Fibroblast of lung (primary cell): ENCODE data around the gene SCAF8. TPM values are rescaled to one million over a fixed set of nuclear protein-coding genes. Genes with fewer than 3 reads are reported as not detected.

Experiments
- DNase-seq, 2 donors: peaks; one replicate each; pipeline versions ENCODE4 v3.0.0 to v3.0.0-alpha.2; 2010; ENCODE audit warnings: low read depth in 2 of 2
- H2AFZ ChIP-seq: 2 replicates; pipeline ENCODE4 v1.5.1; 2012; ENCODE audit warnings: low read length, control low read depth, inconsistent platforms
- H3K27ac ChIP-seq: 2 replicates; pipeline ENCODE4 v1.5.1; 2011; ENCODE audit warnings: low read length, control low read depth; ENCODE audit not compliant: insufficient read depth
- H3K27me3 ChIP-seq: 2 replicates; pipeline ENCODE4 v1.5.1; 2011; ENCODE audit warnings: mild to moderate bottlenecking, low read length; ENCODE audit not compliant: control insufficient read depth, insufficient read depth
- H3K36me3 ChIP-seq: 2 replicates; pipeline ENCODE4 v1.5.1; 2011; ENCODE audit warnings: low read length; ENCODE audit not compliant: control insufficient read depth, insufficient read depth
- H3K4me1 ChIP-seq: 2 replicates; pipeline ENCODE4 v1.5.1; 2011; ENCODE audit warnings: low read length; ENCODE audit not compliant: control insufficient read depth, insufficient read depth; ENCODE audit errors: extremely low read depth
- H3K4me2 ChIP-seq: 2 replicates; pipeline ENCODE4 v1.5.1; 2011; ENCODE audit warnings: low read length, control low read depth; ENCODE audit not compliant: insufficient read depth; ENCODE audit errors: extremely low read depth
- H3K4me3 ChIP-seq, 4 experiments: fragments of 200-600 bp in 1 of 4; sonication (generic) in 1 of 4; replicated peaks in 1 of 4; 2 replicates each; pipeline ENCODE4 v1.5.1; 2011 to 2016; ENCODE audit warnings: low read length in 4 of 4, low read depth in 3 of 4, mild to moderate bottlenecking in 3 of 4, control low read depth in 2 of 4, inconsistent platforms in 1 of 4, mixed read lengths in 1 of 4; ENCODE audit not compliant: insufficient read depth in 1 of 4; ENCODE audit errors: control extremely low read depth in 1 of 4
- H3K79me2 ChIP-seq: 2 replicates; pipeline ENCODE4 v1.5.1; 2012; ENCODE audit warnings: mild to moderate bottlenecking, low read length, inconsistent platforms; ENCODE audit not compliant: control insufficient read depth, insufficient read depth
- H3K9ac ChIP-seq: 2 replicates; pipeline ENCODE4 v1.5.1; 2011; ENCODE audit warnings: mild to moderate bottlenecking, low read length, control low read depth; ENCODE audit not compliant: insufficient read depth
- H3K9me3 ChIP-seq: 2 replicates; pipeline ENCODE4 v1.5.1; 2012; ENCODE audit warnings: low read depth, low read length; ENCODE audit not compliant: control insufficient read depth, insufficient read depth
- H4K20me1 ChIP-seq: 2 replicates; pipeline ENCODE4 v1.5.1; 2011; ENCODE audit warnings: low read length; ENCODE audit not compliant: control insufficient read depth, insufficient read depth; ENCODE audit errors: extremely low read depth
- EZH2 ChIP-seq: IDR thresholded peaks from 2 replicates; pipeline ENCODE4 v1.5.1; 2012; ENCODE audit warnings: low read length, control low read depth, mild to moderate bottlenecking; ENCODE audit errors: missing control alignments
- polyA plus RNA-seq, 2 donors: library from polyadenylated mRNA; depleted of rRNA in 1 of 2; stranded (reverse) in 1 of 2; unstranded in 1 of 2; fragments of >200 nt; gene quantifications; 2 replicates each; pipeline ENCODE4 v1.2.1, GENCODE V29; 2011 to 2012; ENCODE audit warnings: missing spikeins in 1 of 2
- total RNA-seq: library from RNA; depleted of rRNA; stranded (reverse); fragments of >200 nt; gene quantifications from 2 replicates; pipeline ENCODE4 v1.2.1, GENCODE V29; 2014
- TF ChIP-seq, protein P1 (sequence below), 2 donors: IDR thresholded peaks in 1 of 2; conservative IDR thresholded peaks in 1 of 2; 1 replicate in 1 of 2; 2 replicates in 1 of 2; pipeline ENCODE4 v1.5.1; 2011 to 2012; ENCODE audit warnings: low read length in 2 of 2, control low read depth in 1 of 2, inconsistent platforms in 1 of 2, low read depth in 1 of 2, mild to moderate bottlenecking in 1 of 2

SCAF8 gene
- total and polyA plus RNA-seq, 2 donors (not counting 1 experiment from before 2014, with no cell fraction given), result 28.5 to 30.9 TPM

DNA sequence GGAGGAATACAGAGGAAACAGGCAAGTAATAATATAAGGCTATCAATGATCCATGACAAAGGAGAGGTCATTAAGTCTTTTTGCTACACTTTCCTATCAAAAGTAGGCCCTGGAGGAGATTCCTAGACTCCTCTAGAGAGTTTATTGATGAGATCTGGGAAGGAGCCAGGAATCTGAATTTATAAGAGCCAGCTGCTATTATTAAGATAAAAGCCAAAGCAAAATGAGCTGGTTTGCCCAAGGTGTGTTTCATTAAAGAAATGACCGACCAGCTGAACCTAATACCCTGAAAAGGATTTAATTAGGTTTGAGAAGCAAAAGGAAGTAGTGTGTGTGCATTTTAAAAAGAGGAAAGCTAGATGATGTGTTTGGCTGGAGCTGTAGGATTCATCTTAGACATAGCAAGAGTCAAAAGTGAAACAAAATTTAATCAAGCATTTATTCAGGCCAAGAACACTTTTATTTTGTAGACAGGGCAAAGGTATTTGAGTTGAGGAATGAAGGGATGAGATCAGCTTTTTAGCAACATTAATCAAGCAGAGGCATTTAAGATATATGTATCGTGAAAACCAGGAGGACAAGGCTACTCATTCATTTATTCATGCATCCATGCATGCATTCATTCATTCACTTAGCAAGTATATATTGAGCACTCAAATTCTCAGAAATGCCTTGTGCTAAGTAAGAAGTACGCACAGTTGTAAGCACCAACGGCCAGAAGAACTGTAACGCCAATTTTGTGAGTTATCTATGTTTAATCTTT, 43.5 kb upstream of the SCAF8 start:
- Histone ChIP-seq H4K20me1 (no peaks in the 10 kb centered on the region), H3K4me3 (no peak overlapping the region), H3K27me3 (no peaks in the 10 kb centered on the region), H3K79me2 (no peaks in the 10 kb centered on the region), H2AFZ (no peak overlapping the region), H3K9me3 (no peaks in the 10 kb centered on the region), H3K4me1 (no peaks in the 10 kb centered on the region), H3K36me3 (no peaks in the 10 kb centered on the region), H3K9ac (no peak overlapping the region), H3K27ac (no peak overlapping the region), H3K4me2 (no peak overlapping the region)
- no peak for TF ChIP-seq EZH2
- TF ChIP-seq, protein P1, sequence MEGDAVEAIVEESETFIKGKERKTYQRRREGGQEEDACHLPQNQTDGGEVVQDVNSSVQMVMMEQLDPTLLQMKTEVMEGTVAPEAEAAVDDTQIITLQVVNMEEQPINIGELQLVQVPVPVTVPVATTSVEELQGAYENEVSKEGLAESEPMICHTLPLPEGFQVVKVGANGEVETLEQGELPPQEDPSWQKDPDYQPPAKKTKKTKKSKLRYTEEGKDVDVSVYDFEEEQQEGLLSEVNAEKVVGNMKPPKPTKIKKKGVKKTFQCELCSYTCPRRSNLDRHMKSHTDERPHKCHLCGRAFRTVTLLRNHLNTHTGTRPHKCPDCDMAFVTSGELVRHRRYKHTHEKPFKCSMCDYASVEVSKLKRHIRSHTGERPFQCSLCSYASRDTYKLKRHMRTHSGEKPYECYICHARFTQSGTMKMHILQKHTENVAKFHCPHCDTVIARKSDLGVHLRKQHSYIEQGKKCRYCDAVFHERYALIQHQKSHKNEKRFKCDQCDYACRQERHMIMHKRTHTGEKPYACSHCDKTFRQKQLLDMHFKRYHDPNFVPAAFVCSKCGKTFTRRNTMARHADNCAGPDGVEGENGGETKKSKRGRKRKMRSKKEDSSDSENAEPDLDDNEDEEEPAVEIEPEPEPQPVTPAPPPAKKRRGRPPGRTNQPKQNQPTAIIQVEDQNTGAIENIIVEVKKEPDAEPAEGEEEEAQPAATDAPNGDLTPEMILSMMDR (conservative IDR thresholded peaks at IDR 0.05 in 1 of 2, IDR thresholded peaks at IDR 0.05 in 1 of 2; ENCODE audit: low read depth in 1 of 2, low read length in 2 of 2), result no peak
- DNase-seq, result no peak

DNA sequence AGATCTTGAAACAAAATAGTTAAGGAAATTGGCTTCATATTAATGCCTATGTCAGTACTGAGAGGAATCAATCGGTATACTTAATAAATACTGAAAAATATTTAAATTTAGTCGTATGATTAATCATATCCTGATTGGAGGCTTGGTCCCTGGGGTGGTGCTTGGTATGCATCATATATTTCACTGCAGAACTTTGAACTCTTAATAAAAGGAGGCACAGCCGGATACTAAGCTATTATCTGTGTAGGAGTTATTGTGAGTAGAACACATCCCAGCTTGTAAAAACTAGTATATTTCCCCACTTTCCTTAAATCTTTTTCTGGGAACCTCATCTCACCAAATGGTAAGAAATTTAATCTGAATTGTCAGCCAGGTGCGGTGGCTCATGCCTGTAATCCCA, 42.4 kb upstream of the SCAF8 start:
- no peaks in the 10 kb centered on the region for H3K79me2 ChIP-seq
- no peaks in the 10 kb centered on the region for H3K4me1 ChIP-seq
- H3K36me3 ChIP-seq, result no peaks in the 10 kb centered on the region
- H3K4me3 ChIP-seq, result no peak overlapping the region
- no peaks in the 10 kb centered on the region for H4K20me1 ChIP-seq
- H3K27ac ChIP-seq, result no peak overlapping the region
- H3K4me2 ChIP-seq, result no peak overlapping the region
- H3K27me3 ChIP-seq, result no peaks in the 10 kb centered on the region
- H3K9ac ChIP-seq, result no peak overlapping the region
- no peak for DNase-seq
- no peaks in the 10 kb centered on the region for H3K9me3 ChIP-seq
- no peak overlapping the region for H2AFZ ChIP-seq
- TF ChIP-seq, protein P1 (conservative IDR thresholded peaks at IDR 0.05 in 1 of 2, IDR thresholded peaks at IDR 0.05 in 1 of 2; ENCODE audit: low read depth in 1 of 2, low read length in 2 of 2), result no peak
- no peak for TF ChIP-seq EZH2

DNA sequence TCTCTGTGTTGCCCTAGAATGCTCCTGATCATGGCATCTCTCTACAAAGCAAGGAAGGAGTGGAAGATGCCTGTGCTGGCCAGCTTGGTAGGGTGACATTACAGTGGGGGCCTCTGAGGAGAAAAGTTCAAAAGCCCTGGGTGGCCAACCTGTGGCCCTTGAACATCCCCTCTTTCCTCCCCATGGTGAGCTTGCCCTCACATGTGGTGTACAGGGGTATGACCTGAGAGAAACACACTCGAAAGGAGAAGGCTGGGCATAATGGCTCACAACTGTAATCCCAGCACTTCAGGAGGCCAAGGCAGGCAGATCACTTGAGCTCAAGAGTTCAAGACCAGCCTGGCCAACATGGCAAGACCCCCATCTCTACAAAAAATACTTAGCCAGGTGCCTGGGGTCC, 36.6 kb upstream of the SCAF8 start:
- Histone ChIP-seq H3K36me3 (no peaks in the 10 kb centered on the region), H3K9me3 (no peaks in the 10 kb centered on the region), H3K27ac (no peak overlapping the region), H3K9ac (no peak overlapping the region), H3K79me2 (no peaks in the 10 kb centered on the region), H3K4me2 (no peak overlapping the region), H3K27me3 (no peaks in the 10 kb centered on the region), H2AFZ (no peak overlapping the region), H4K20me1 (no peaks in the 10 kb centered on the region), H3K4me3 (no peak overlapping the region), H3K4me1 (no peaks in the 10 kb centered on the region)
- DNase-seq, result no peak
- TF ChIP-seq, protein P1 (conservative IDR thresholded peaks at IDR 0.05 in 1 of 2, IDR thresholded peaks at IDR 0.05 in 1 of 2; ENCODE audit: low read depth in 1 of 2, low read length in 2 of 2), result no peak
- TF ChIP-seq EZH2, result no peak
